Fibroblast of lung (primary cell): ENCODE measurements around the gene NFE2L3. TPM values are rescaled to one million over a fixed set of nuclear protein-coding genes. Genes with fewer than 3 reads are reported as not detected.

ENCODE experiments used
- DNase-seq, 2 donors: peaks; one replicate each; pipeline versions ENCODE4 v3.0.0 to v3.0.0-alpha.2; 2010; ENCODE audit warnings: low read depth in 2 of 2
- H2AFZ ChIP-seq: 2 replicates; pipeline ENCODE4 v1.5.1; 2012; ENCODE audit warnings: low read length, control low read depth, inconsistent platforms
- H3K27ac ChIP-seq: 2 replicates; pipeline ENCODE4 v1.5.1; 2011; ENCODE audit warnings: low read length, control low read depth; ENCODE audit not compliant: insufficient read depth
- H3K27me3 ChIP-seq: 2 replicates; pipeline ENCODE4 v1.5.1; 2011; ENCODE audit warnings: mild to moderate bottlenecking, low read length; ENCODE audit not compliant: control insufficient read depth, insufficient read depth
- H3K36me3 ChIP-seq: 2 replicates; pipeline ENCODE4 v1.5.1; 2011; ENCODE audit warnings: low read length; ENCODE audit not compliant: control insufficient read depth, insufficient read depth
- H3K4me1 ChIP-seq: 2 replicates; pipeline ENCODE4 v1.5.1; 2011; ENCODE audit warnings: low read length; ENCODE audit not compliant: control insufficient read depth, insufficient read depth; ENCODE audit errors: extremely low read depth
- H3K4me2 ChIP-seq: 2 replicates; pipeline ENCODE4 v1.5.1; 2011; ENCODE audit warnings: low read length, control low read depth; ENCODE audit not compliant: insufficient read depth; ENCODE audit errors: extremely low read depth
- H3K4me3 ChIP-seq, 4 experiments: fragments of 200-600 bp in 1 of 4; sonication (generic) in 1 of 4; replicated peaks in 1 of 4; 2 replicates each; pipeline ENCODE4 v1.5.1; 2011 to 2016; ENCODE audit warnings: low read length in 4 of 4, low read depth in 3 of 4, mild to moderate bottlenecking in 3 of 4, control low read depth in 2 of 4, inconsistent platforms in 1 of 4, mixed read lengths in 1 of 4; ENCODE audit not compliant: insufficient read depth in 1 of 4; ENCODE audit errors: control extremely low read depth in 1 of 4
- H3K79me2 ChIP-seq: 2 replicates; pipeline ENCODE4 v1.5.1; 2012; ENCODE audit warnings: mild to moderate bottlenecking, low read length, inconsistent platforms; ENCODE audit not compliant: control insufficient read depth, insufficient read depth
- H3K9ac ChIP-seq: 2 replicates; pipeline ENCODE4 v1.5.1; 2011; ENCODE audit warnings: mild to moderate bottlenecking, low read length, control low read depth; ENCODE audit not compliant: insufficient read depth
- H3K9me3 ChIP-seq: 2 replicates; pipeline ENCODE4 v1.5.1; 2012; ENCODE audit warnings: low read depth, low read length; ENCODE audit not compliant: control insufficient read depth, insufficient read depth
- H4K20me1 ChIP-seq: 2 replicates; pipeline ENCODE4 v1.5.1; 2011; ENCODE audit warnings: low read length; ENCODE audit not compliant: control insufficient read depth, insufficient read depth; ENCODE audit errors: extremely low read depth
- EZH2 ChIP-seq: IDR thresholded peaks from 2 replicates; pipeline ENCODE4 v1.5.1; 2012; ENCODE audit warnings: low read length, control low read depth, mild to moderate bottlenecking; ENCODE audit errors: missing control alignments
- polyA plus RNA-seq, 2 donors: library from polyadenylated mRNA; depleted of rRNA in 1 of 2; stranded (reverse) in 1 of 2; unstranded in 1 of 2; fragments of >200 nt; gene quantifications; 2 replicates each; pipeline ENCODE4 v1.2.1, GENCODE V29; 2011 to 2012; ENCODE audit warnings: missing spikeins in 1 of 2
- total RNA-seq: library from RNA; depleted of rRNA; stranded (reverse); fragments of >200 nt; gene quantifications from 2 replicates; pipeline ENCODE4 v1.2.1, GENCODE V29; 2014
- TF ChIP-seq, protein P1 (sequence below), 2 donors: IDR thresholded peaks in 1 of 2; conservative IDR thresholded peaks in 1 of 2; 1 replicate in 1 of 2; 2 replicates in 1 of 2; pipeline ENCODE4 v1.5.1; 2011 to 2012; ENCODE audit warnings: low read length in 2 of 2, control low read depth in 1 of 2, inconsistent platforms in 1 of 2, low read depth in 1 of 2, mild to moderate bottlenecking in 1 of 2

NFE2L3 gene
- total and polyA plus RNA-seq, 2 donors (not counting 1 experiment from before 2014, with no cell fraction given) = 5.3 to 9.1 TPM

DNA sequence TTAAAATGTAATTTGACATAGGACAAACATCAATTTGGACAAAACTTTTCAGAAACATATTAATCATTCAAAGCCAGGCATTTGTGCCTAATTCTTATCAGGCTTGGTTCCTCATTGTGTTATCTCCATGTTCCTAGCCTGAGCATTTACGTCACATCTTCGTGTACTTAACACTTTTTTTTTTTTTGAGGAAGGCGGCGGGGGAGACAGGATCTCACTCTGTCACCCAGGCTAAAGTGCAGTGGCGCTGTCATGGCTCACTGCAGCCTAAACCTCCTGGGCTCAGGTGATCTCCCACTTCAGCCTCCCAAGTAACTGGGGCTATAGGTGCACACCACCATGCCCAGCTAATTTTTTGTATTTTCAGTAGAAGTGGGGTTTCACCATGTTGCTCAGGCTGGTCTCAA, 28.8 kb downstream of the NFE2L3 start:
- TF ChIP-seq EZH2 = no peak
- TF ChIP-seq, protein P1, sequence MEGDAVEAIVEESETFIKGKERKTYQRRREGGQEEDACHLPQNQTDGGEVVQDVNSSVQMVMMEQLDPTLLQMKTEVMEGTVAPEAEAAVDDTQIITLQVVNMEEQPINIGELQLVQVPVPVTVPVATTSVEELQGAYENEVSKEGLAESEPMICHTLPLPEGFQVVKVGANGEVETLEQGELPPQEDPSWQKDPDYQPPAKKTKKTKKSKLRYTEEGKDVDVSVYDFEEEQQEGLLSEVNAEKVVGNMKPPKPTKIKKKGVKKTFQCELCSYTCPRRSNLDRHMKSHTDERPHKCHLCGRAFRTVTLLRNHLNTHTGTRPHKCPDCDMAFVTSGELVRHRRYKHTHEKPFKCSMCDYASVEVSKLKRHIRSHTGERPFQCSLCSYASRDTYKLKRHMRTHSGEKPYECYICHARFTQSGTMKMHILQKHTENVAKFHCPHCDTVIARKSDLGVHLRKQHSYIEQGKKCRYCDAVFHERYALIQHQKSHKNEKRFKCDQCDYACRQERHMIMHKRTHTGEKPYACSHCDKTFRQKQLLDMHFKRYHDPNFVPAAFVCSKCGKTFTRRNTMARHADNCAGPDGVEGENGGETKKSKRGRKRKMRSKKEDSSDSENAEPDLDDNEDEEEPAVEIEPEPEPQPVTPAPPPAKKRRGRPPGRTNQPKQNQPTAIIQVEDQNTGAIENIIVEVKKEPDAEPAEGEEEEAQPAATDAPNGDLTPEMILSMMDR (conservative IDR thresholded peaks at IDR 0.05 in 1 of 2, IDR thresholded peaks at IDR 0.05 in 1 of 2; ENCODE audit: low read depth in 1 of 2, low read length in 2 of 2) = no peak
- H3K27ac ChIP-seq = no peak overlapping the region
- H2AFZ ChIP-seq = no peak overlapping the region
- H4K20me1 ChIP-seq = no peaks in the 10 kb centered on the region
- H3K9me3 ChIP-seq = no peaks in the 10 kb centered on the region
- H3K79me2 ChIP-seq = no peaks in the 10 kb centered on the region
- no peak for DNase-seq
- H3K36me3 ChIP-seq = no peaks in the 10 kb centered on the region
- no peaks in the 10 kb centered on the region for H3K4me1 ChIP-seq
- no peak overlapping the region for H3K4me3 ChIP-seq
- H3K9ac ChIP-seq = no peak overlapping the region
- H3K4me2 ChIP-seq = no peak overlapping the region
- H3K27me3 ChIP-seq = no peaks in the 10 kb centered on the region

DNA sequence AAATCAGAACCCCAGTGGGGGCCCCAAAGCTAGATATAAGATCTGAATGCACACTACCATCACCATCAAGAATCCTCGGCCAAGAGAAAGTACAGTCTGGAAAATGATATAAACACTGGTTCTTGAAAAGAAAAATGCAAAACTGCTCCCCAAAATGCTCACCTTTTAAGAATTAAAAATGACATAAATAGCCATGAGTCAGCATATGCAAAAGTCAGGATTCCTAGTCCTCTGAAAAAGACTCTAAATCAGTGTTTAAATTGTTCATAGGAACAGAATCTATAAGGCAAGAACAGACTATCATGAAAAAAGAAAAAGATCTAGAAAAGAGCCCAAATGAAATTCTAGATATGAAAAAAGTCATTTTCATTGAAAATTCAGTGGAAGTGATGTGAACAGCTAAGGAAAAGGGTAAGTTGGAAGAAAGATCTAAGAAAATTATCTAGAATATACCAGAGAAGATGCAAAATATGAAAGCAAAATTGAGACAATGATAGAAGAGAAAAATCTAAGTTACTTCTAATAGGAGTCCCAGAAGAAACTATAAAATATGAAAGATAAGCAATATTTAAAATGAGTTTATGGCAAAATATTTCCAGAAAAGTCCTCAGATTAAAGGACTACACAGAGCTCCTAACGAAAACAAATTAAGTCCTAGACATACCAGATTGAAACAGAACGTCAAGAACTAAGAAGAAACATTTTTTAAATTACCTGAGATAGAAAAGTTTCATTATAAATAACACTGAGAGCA, 29.7 kb downstream of the NFE2L3 start:
- Histone ChIP-seq H3K27me3 (no peaks in the 10 kb centered on the region), H3K36me3 (no peaks in the 10 kb centered on the region), H3K79me2 (no peaks in the 10 kb centered on the region), H4K20me1 (no peaks in the 10 kb centered on the region), H3K4me1 (no peaks in the 10 kb centered on the region), H3K4me3 (no peak overlapping the region), H3K9me3 (no peaks in the 10 kb centered on the region), H2AFZ (no peak overlapping the region), H3K4me2 (no peak overlapping the region), H3K27ac (no peak overlapping the region), H3K9ac (no peak overlapping the region)
- DNase-seq = no peak
- TF ChIP-seq, protein P1 (conservative IDR thresholded peaks at IDR 0.05 in 1 of 2, IDR thresholded peaks at IDR 0.05 in 1 of 2; ENCODE audit: low read depth in 1 of 2, low read length in 2 of 2) = no peak
- TF ChIP-seq EZH2 = no peak

DNA sequence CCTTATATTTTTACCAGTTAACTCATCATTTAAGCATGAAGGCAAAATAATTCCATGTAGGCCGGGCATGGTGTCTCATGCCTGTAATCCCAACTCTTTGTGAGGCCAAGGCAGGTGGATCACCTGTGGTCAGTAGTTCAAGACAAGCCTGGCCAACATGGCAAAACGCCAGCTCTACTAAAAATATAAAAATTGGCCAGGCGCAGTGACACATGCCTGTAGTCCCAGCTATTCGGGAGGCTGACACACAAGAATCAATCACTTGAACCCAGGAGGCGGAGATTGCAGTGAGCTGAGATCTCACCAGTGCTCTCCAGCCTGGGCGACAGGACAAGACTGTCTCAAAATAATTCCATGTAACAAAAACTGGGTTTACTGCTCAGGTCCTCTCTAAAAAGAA, 30.3 kb downstream of the NFE2L3 start:
- Histone ChIP-seq H3K4me3 (no peak overlapping the region), H4K20me1 (no peaks in the 10 kb centered on the region), H3K36me3 (no peaks in the 10 kb centered on the region), H3K4me2 (no peak overlapping the region), H2AFZ (no peak overlapping the region), H3K4me1 (no peaks in the 10 kb centered on the region), H3K27ac (no peak overlapping the region), H3K9me3 (no peaks in the 10 kb centered on the region), H3K9ac (no peak overlapping the region), H3K79me2 (no peaks in the 10 kb centered on the region), H3K27me3 (no peaks in the 10 kb centered on the region)
- no peak for DNase-seq
- TF ChIP-seq, protein P1 (conservative IDR thresholded peaks at IDR 0.05 in 1 of 2, IDR thresholded peaks at IDR 0.05 in 1 of 2; ENCODE audit: low read depth in 1 of 2, low read length in 2 of 2) = no peak
- no peak for TF ChIP-seq EZH2
